Hepatocyte (in vitro differentiated cells): Measurements from ENCODE around the gene LASP1.

Source experiments
- CTCF ChIP-seq: fragments of 200-600 bp; sonication (generic); IDR thresholded peaks from 2 replicates; pipeline ENCODE4 v1.5.1; 2016; ENCODE audit warnings: antibody characterized with exemption, mild to moderate bottlenecking; ENCODE audit not compliant: poor library complexity
- EZH2phosphoT487 ChIP-seq: fragments of 200-600 bp; sonication (generic); IDR thresholded peaks from one replicate; pipeline ENCODE4 v1.6.1; 2018; ENCODE audit warnings: antibody characterized with exemption, mild to moderate bottlenecking, low read depth, moderate library complexity; ENCODE audit not compliant: unreplicated experiment, severe bottlenecking

DNA sequence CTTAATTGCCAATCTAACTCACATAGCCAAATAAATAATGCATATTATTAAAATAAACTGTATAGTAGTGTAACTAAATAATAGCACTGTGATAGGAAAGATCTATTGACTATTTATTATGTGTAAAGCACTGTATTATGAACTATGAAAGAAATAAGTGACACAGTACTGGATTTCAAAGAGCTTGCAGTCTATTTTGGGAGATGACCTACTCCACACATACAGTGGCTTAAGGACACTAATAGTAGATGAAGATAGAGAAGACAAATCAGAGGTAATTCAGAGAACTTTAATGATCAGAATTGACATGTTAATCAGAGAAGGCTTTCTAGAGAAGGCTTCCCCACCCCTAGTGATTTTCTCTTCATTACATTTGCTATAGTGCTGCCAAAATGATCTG is 70.1 kb downstream of the LASP1 start:
- TF ChIP-seq CTCF: no peak
- TF ChIP-seq EZH2phosphoT487: no peak
